Neural crest cell (in vitro differentiated cells): ENCODE data around the gene CD70. TPM values are rescaled to one million over a fixed set of nuclear protein-coding genes. Genes with fewer than 3 reads are reported as not detected.
"Not testable (repeated sequence)": the region's sequence is repeated elsewhere in the genome, so short reads cannot be mapped to it uniquely, and the experiment has no call there.

Source experiments
- DNase-seq: peaks from one replicate; pipeline ENCODE4 v3.0.0; 2021; ENCODE audit warnings: low read depth, mixed read lengths, low spot score
- H3K27ac Mint-ChIP-seq: one replicate; pipeline ENCODE4 v1.8.0; 2021; ENCODE audit warnings: mild to moderate bottlenecking, mixed read lengths; ENCODE audit not compliant: unreplicated experiment
- H3K27me3 Mint-ChIP-seq: 2 replicates; pipeline ENCODE4 v1.8.0; 2021; ENCODE audit warnings: low read depth, mild to moderate bottlenecking, mixed read lengths
- H3K36me3 Mint-ChIP-seq: 2 replicates; pipeline ENCODE4 v1.8.0; 2021; ENCODE audit warnings: low read depth, mild to moderate bottlenecking, mixed read lengths
- H3K4me1 Mint-ChIP-seq: 2 replicates; pipeline ENCODE4 v1.8.0; 2021; ENCODE audit warnings: mixed read lengths
- H3K4me3 Mint-ChIP-seq: one replicate; pipeline ENCODE4 v1.8.0; 2021; ENCODE audit warnings: mild to moderate bottlenecking, mixed read lengths
- H3K9me3 Mint-ChIP-seq: 2 replicates; pipeline ENCODE4 v1.8.0; 2021; ENCODE audit warnings: mixed read lengths
- CTCF ChIP-seq: fragments of 200-600 bp; sonication (generic); conservative IDR thresholded peaks from 2 replicates; pipeline ENCODE4 v1.5.0; 2021; ENCODE audit warnings: antibody characterized with exemption, mild to moderate bottlenecking
- long read RNA-seq: library from polyadenylated mRNA; unstranded; transcript quantifications from one replicate; pipeline ENCODE4 v2.0.0, GENCODE V29; 2020
- total RNA-seq: library from RNA; stranded (reverse); gene quantifications from 2 replicates; pipeline ENCODE4 v1.2.1, GENCODE V29; 2021

Gene CD70
- total RNA-seq, result 0.41 TPM in 1 of 2 replicates, not detected in the other
- long read RNA-seq, result 0 reads

GRCh38 chr19:6590827-6591319 lies at the start of gene CD70:
Gene CD70, minus strand, starts transcription at chr19:6591150. Its CDS starts 148 bp downstream, at chr19:6591002.
- Mint-ChIP-seq H3K36me3 (no peaks in the 10 kb centered on the region), H3K4me1 (peaks cover 29% of the 10 kb centered on the region), H3K27ac (no peak within 1 kb of the TSS), H3K27me3 (peaks cover 88% of the 10 kb centered on the region), H3K9me3 (no peaks in the 10 kb centered on the region), H3K4me3 (peak within 1 kb of the TSS; percentile 25)
- peak; percentile 9 for DNase-seq
- no peak for TF ChIP-seq CTCF

GRCh38 chr19:6640333-6640732 lies 49.4 kb upstream of the CD70 start:
- H3K4me1 Mint-ChIP-seq, H3K27ac Mint-ChIP-seq: not testable (repeated sequence)

GRCh38 chr19:6639439-6639838 lies 48.5 kb upstream of the CD70 start:
- peaks cover 5% of the 10 kb centered on the region for H3K27me3 Mint-ChIP-seq
- H3K9me3 Mint-ChIP-seq, result peaks cover under 1% of the 10 kb centered on the region
- no peaks in the 10 kb centered on the region for H3K4me1 Mint-ChIP-seq
- no peaks in the 10 kb centered on the region for H3K36me3 Mint-ChIP-seq
- TF ChIP-seq CTCF, result no peak
- no peak overlapping the region for H3K4me3 Mint-ChIP-seq
- no peak overlapping the region for H3K27ac Mint-ChIP-seq
- no peak for DNase-seq

More at GRCh38 chr19:6640333-6640732, 49.4 kb upstream of the CD70 start:
- not testable (repeated sequence) for DNase-seq, H3K4me3 Mint-ChIP-seq, H3K27me3 Mint-ChIP-seq, H3K9me3 Mint-ChIP-seq, H3K36me3 Mint-ChIP-seq

GRCh38 chr19:6633456-6633813 lies 42.5 kb upstream of the CD70 start:
- H3K4me3 Mint-ChIP-seq, DNase-seq, H3K36me3 Mint-ChIP-seq, H3K4me1 Mint-ChIP-seq, H3K9me3 Mint-ChIP-seq, H3K27ac Mint-ChIP-seq: not testable (repeated sequence)
- peaks cover 16% of the 10 kb centered on the region for H3K27me3 Mint-ChIP-seq

GRCh38 chr19:6632747-6633455 lies 42.0 kb upstream of the CD70 start:
- H3K27ac Mint-ChIP-seq, H3K4me1 Mint-ChIP-seq, H3K9me3 Mint-ChIP-seq, H3K36me3 Mint-ChIP-seq, H3K4me3 Mint-ChIP-seq: not testable (repeated sequence)
- DNase-seq, result peak; percentile 65
- H3K27me3 Mint-ChIP-seq, result peaks cover 16% of the 10 kb centered on the region
- TF ChIP-seq CTCF, result peak; percentile 80

- Mint-ChIP-seq H3K4me3 (no peak overlapping the region), H3K27me3 (peaks cover 16% of the 10 kb centered on the region), H3K27ac (no peak overlapping the region), H3K36me3 (peaks cover 3% of the 10 kb centered on the region), H3K9me3 (peaks cover 4% of the 10 kb centered on the region), H3K4me1 (no peaks in the 10 kb centered on the region)
- peak; percentile 87 for TF ChIP-seq CTCF
- DNase-seq, result peak; percentile 90
Measured at GRCh38 chr19:6632002-6632621, 41.2 kb upstream of the CD70 start.
